Hepatocyte (in vitro differentiated cells): ENCODE results near the gene TMCC3. TPM values are rescaled to one million over a fixed set of nuclear protein-coding genes. Genes with fewer than 3 reads are reported as not detected.
"Not testable (repeated sequence)": the region's sequence is repeated elsewhere in the genome, so short reads cannot be mapped to it uniquely, and the experiment has no call there.

Source experiments
- DNase-seq: peaks from one replicate; pipeline ENCODE4 v3.0.0-alpha.2; 2016; ENCODE audit warnings: low spot score
- H2AFZ ChIP-seq: fragments of 200-600 bp; sonication (generic); 2 replicates; pipeline ENCODE4 v1.6.0; 2016; ENCODE audit warnings: antibody characterized with exemption, mild to moderate bottlenecking
- H3K27ac ChIP-seq: fragments of 200-600 bp; sonication (generic); 2 replicates; pipeline ENCODE4 v1.5.1; 2016; ENCODE audit warnings: mild to moderate bottlenecking
- H3K27me3 ChIP-seq: fragments of 200-600 bp; sonication (generic); 2 replicates; pipeline ENCODE4 v1.6.1; 2016
- H3K36me3 ChIP-seq: fragments of 200-600 bp; sonication (generic); replicated peaks from 2 replicates; pipeline ENCODE4 v1.5.1; 2016; ENCODE audit warnings: low read depth; ENCODE audit not compliant: insufficient read depth
- H3K4me1 ChIP-seq: fragments of 200-600 bp; sonication (generic); 2 replicates; pipeline ENCODE4 v1.5.1; 2016; ENCODE audit warnings: mild to moderate bottlenecking, moderate library complexity; ENCODE audit not compliant: insufficient read depth
- H3K4me2 ChIP-seq: fragments of 200-600 bp; sonication (generic); 2 replicates; pipeline ENCODE4 v1.6.0; 2016
- H3K4me3 ChIP-seq: fragments of 200-600 bp; sonication (generic); 2 replicates; pipeline ENCODE4 v1.5.1; 2016; ENCODE audit warnings: mild to moderate bottlenecking
- H3K79me2 ChIP-seq: fragments of 200-600 bp; sonication (generic); 2 replicates; pipeline ENCODE4 v1.6.0; 2017; ENCODE audit warnings: mild to moderate bottlenecking
- H3K9me2 ChIP-seq: fragments of 200-600 bp; sonication (generic); replicated peaks from 2 replicates; pipeline ENCODE4 v1.6.0; 2017; ENCODE audit warnings: mild to moderate bottlenecking; ENCODE audit not compliant: insufficient read depth
- H3K9me3 ChIP-seq: fragments of 200-600 bp; sonication (generic); 2 replicates; pipeline ENCODE4 v1.5.1; 2016; ENCODE audit warnings: low read depth, mild to moderate bottlenecking
- H4K20me1 ChIP-seq: fragments of 200-600 bp; sonication (generic); 2 replicates; pipeline ENCODE4 v1.6.0; 2016; ENCODE audit warnings: mild to moderate bottlenecking; ENCODE audit not compliant: insufficient read depth, poor library complexity, severe bottlenecking
- CTCF ChIP-seq: fragments of 200-600 bp; sonication (generic); IDR thresholded peaks from 2 replicates; pipeline ENCODE4 v1.5.1; 2016; ENCODE audit warnings: antibody characterized with exemption, mild to moderate bottlenecking; ENCODE audit not compliant: poor library complexity
- EZH2 ChIP-seq: fragments of 200-600 bp; sonication (generic); IDR thresholded peaks from 2 replicates; pipeline ENCODE4 v1.6.1; 2016; ENCODE audit warnings: antibody characterized with exemption, mild to moderate bottlenecking, borderline replicate concordance
- EZH2phosphoT487 ChIP-seq: fragments of 200-600 bp; sonication (generic); IDR thresholded peaks from one replicate; pipeline ENCODE4 v1.6.1; 2018; ENCODE audit warnings: antibody characterized with exemption, mild to moderate bottlenecking, low read depth, moderate library complexity; ENCODE audit not compliant: unreplicated experiment, severe bottlenecking
- WGBS: methylation state at CpG from one replicate; pipeline ENCODE4 v1.1.6; 2016; ENCODE audit warnings: low lambda C conversion rate; ENCODE audit errors: missing lambda C conversion rate; 5-methylcytosine and 5-hydroxymethylcytosine counted together
- polyA plus RNA-seq: library from polyadenylated mRNA; unstranded; fragments of >200 nt; fragmentation: Nextera tagmentation; extraction: Ambion mirVana; gene quantifications from 2 replicates; pipeline ENCODE4 v1.2.1, GENCODE V29; 2016
- total RNA-seq: library from RNA; depleted of rRNA; stranded (reverse); fragments of >200 nt; gene quantifications from 2 replicates; pipeline ENCODE4 v1.2.3, GENCODE V29; 2014

Gene TMCC3
- total and polyA plus RNA-seq, 2 experiments from 2014 or later: 4.0 to 7.8 TPM

- Histone ChIP-seq H3K27me3 (no peaks in the 10 kb centered on the region), H3K9me3 (no peaks in the 10 kb centered on the region), H3K4me1 (no peaks in the 10 kb centered on the region), H3K9me2 (no peaks in the 10 kb centered on the region), H3K79me2 (no peaks in the 10 kb centered on the region), H2AFZ (no peak overlapping the region), H3K4me2 (no peak overlapping the region), H3K4me3 (no peak overlapping the region), H4K20me1 (no peaks in the 10 kb centered on the region), H3K36me3 (no peaks in the 10 kb centered on the region), H3K27ac (no peak overlapping the region)
- TF ChIP-seq CTCF (no peak), EZH2phosphoT487 (no peak), EZH2 (no peak)
- DNase-seq: no peak
- 44% methylated on average over 3 of the region's 3 CpGs for WGBS
These were observed 46.0 kb downstream of the TMCC3 start for GRCh38 chr12:94604366-94604698.

GRCh38 chr12:94603434-94604365 lies 46.7 kb downstream of the TMCC3 start:
- Histone ChIP-seq H3K36me3 (no peaks in the 10 kb centered on the region), H3K79me2 (no peaks in the 10 kb centered on the region), H3K9me3 (no peaks in the 10 kb centered on the region), H3K4me1 (no peaks in the 10 kb centered on the region), H4K20me1 (no peaks in the 10 kb centered on the region), H3K27ac (no peak overlapping the region), H3K27me3 (no peaks in the 10 kb centered on the region), H3K4me2 (no peak overlapping the region), H3K9me2 (no peaks in the 10 kb centered on the region), H3K4me3 (no peak overlapping the region), H2AFZ (no peak overlapping the region)
- TF ChIP-seq EZH2phosphoT487 (no peak), CTCF (peak; percentile 39)
- WGBS: 72% methylated on average over 7 of the region's 7 CpGs
- no peak for DNase-seq

- H3K27ac ChIP-seq: no peak overlapping the region
These were observed 48.3 kb downstream of the TMCC3 start for GRCh38 chr12:94602024-94602423.

GRCh38 chr12:94601307-94601706 lies 49.0 kb downstream of the TMCC3 start:
- not testable (repeated sequence) for H3K27ac ChIP-seq, H4K20me1 ChIP-seq, H3K79me2 ChIP-seq, H3K4me3 ChIP-seq, DNase-seq, H2AFZ ChIP-seq, H3K4me2 ChIP-seq, H3K4me1 ChIP-seq, H3K9me3 ChIP-seq, H3K36me3 ChIP-seq, H3K27me3 ChIP-seq, H3K9me2 ChIP-seq
- 93% methylated on average over 5 of the region's 5 CpGs for WGBS

More at GRCh38 chr12:94602024-94602423, 48.3 kb downstream of the TMCC3 start:
- Histone ChIP-seq H3K9me3 (no peaks in the 10 kb centered on the region), H3K36me3 (no peaks in the 10 kb centered on the region), H3K4me1 (no peaks in the 10 kb centered on the region), H3K79me2 (no peaks in the 10 kb centered on the region), H3K27me3 (no peaks in the 10 kb centered on the region), H3K4me3 (no peak overlapping the region), H2AFZ (no peak overlapping the region), H3K4me2 (no peak overlapping the region), H4K20me1 (no peaks in the 10 kb centered on the region), H3K9me2 (no peaks in the 10 kb centered on the region)
- DNase-seq: no peak
- TF ChIP-seq EZH2 (no peak), EZH2phosphoT487 (no peak), CTCF (no peak)
- 59% methylated on average over 4 of the region's 4 CpGs for WGBS
